Progenitor cell of endocrine pancreas (in vitro differentiated cells): Measurements from ENCODE around the gene SMARCB1. TPM values are rescaled to one million over a fixed set of nuclear protein-coding genes. Genes with fewer than 3 reads are reported as not detected.

ENCODE experiments used
- DNase-seq: peaks from one replicate; pipeline ENCODE4 v3.0.0; 2021; ENCODE audit warnings: low spot score; ENCODE audit not compliant: unreplicated experiment
- H3K27ac Mint-ChIP-seq: 2 replicates; pipeline ENCODE4 v1.8.0; 2021; ENCODE audit warnings: mild to moderate bottlenecking, moderate library complexity, mixed read lengths
- H3K27me3 Mint-ChIP-seq: 2 replicates; pipeline ENCODE4 v1.8.0; 2021; ENCODE audit warnings: mixed read lengths
- H3K36me3 Mint-ChIP-seq: 2 replicates; pipeline ENCODE4 v1.8.0; 2022; ENCODE audit warnings: mixed read lengths; ENCODE audit not compliant: insufficient read depth
- H3K4me1 Mint-ChIP-seq: 2 replicates; pipeline ENCODE4 v1.8.0; 2021; ENCODE audit warnings: low read depth, mixed read lengths
- H3K4me3 Mint-ChIP-seq: 2 replicates; pipeline ENCODE4 v1.8.0; 2021; ENCODE audit warnings: low read depth, mild to moderate bottlenecking, moderate library complexity, mixed read lengths
- H3K9me3 Mint-ChIP-seq: 2 replicates; pipeline ENCODE4 v1.8.0; 2021; ENCODE audit warnings: low read depth, mixed read lengths
- CTCF ChIP-seq: fragments of 200-600 bp; sonication (generic); IDR thresholded peaks from one replicate; pipeline ENCODE4 v1.5.0; 2021; ENCODE audit warnings: antibody characterized with exemption, mild to moderate bottlenecking; ENCODE audit not compliant: unreplicated experiment
- total RNA-seq: library from RNA; stranded (reverse); gene quantifications from 2 replicates; pipeline ENCODE4 v1.2.1, GENCODE V29; 2021

SMARCB1 gene
- total RNA-seq, 1 donor from 2014 or later = 195 TPM

- no peaks in the 10 kb centered on the region for H3K27me3 Mint-ChIP-seq
- peak overlapping the region; percentile 78 for H3K27ac Mint-ChIP-seq
- H3K36me3 Mint-ChIP-seq = peaks cover 40% of the 10 kb centered on the region
- TF ChIP-seq CTCF = no peak
- H3K9me3 Mint-ChIP-seq = no peaks in the 10 kb centered on the region
- no peak overlapping the region for H3K4me3 Mint-ChIP-seq
- no peak for DNase-seq
- H3K4me1 Mint-ChIP-seq = no peaks in the 10 kb centered on the region
These were observed 30.4 kb downstream of the SMARCB1 start for GRCh38 chr22:23817146-23817545.

GRCh38 chr22:23818541-23818940 lies 31.8 kb downstream of the SMARCB1 start:
- no peaks in the 10 kb centered on the region for H3K27me3 Mint-ChIP-seq
- H3K36me3 Mint-ChIP-seq = peaks cover 39% of the 10 kb centered on the region
- H3K9me3 Mint-ChIP-seq = no peaks in the 10 kb centered on the region
- DNase-seq = no peak
- H3K4me3 Mint-ChIP-seq = no peak overlapping the region
- no peak overlapping the region for H3K27ac Mint-ChIP-seq
- H3K4me1 Mint-ChIP-seq = no peaks in the 10 kb centered on the region
- no peak for TF ChIP-seq CTCF

GRCh38 chr22:23820748-23821211 lies 34.0 kb downstream of the SMARCB1 start:
- H3K27ac Mint-ChIP-seq = no peak overlapping the region
- TF ChIP-seq CTCF = no peak
- no peak overlapping the region for H3K4me3 Mint-ChIP-seq
- no peaks in the 10 kb centered on the region for H3K4me1 Mint-ChIP-seq
- no peaks in the 10 kb centered on the region for H3K9me3 Mint-ChIP-seq
- DNase-seq = no peak
- no peaks in the 10 kb centered on the region for H3K27me3 Mint-ChIP-seq
- peaks cover 39% of the 10 kb centered on the region for H3K36me3 Mint-ChIP-seq

- Mint-ChIP-seq H3K4me3 (no peak overlapping the region), H3K36me3 (peaks cover 38% of the 10 kb centered on the region), H3K27ac (peak overlapping the region; percentile 59), H3K9me3 (no peaks in the 10 kb centered on the region), H3K4me1 (no peaks in the 10 kb centered on the region), H3K27me3 (no peaks in the 10 kb centered on the region)
- no peak for DNase-seq
- no peak for TF ChIP-seq CTCF
These were observed 35.4 kb downstream of the SMARCB1 start for GRCh38 chr22:23822101-23822671.

GRCh38 chr22:23823331-23823791 lies 36.6 kb downstream of the SMARCB1 start:
- Mint-ChIP-seq H3K27ac (no peak overlapping the region), H3K4me3 (no peak overlapping the region), H3K9me3 (no peaks in the 10 kb centered on the region), H3K27me3 (no peaks in the 10 kb centered on the region), H3K36me3 (peaks cover 34% of the 10 kb centered on the region), H3K4me1 (no peaks in the 10 kb centered on the region)
- TF ChIP-seq CTCF = no peak
- no peak for DNase-seq
